ENCODE measurements around the gene ITPR1. TPM values are rescaled to one million over a fixed set of nuclear protein-coding genes. Genes with fewer than 3 reads are reported as not detected.

ITPR1 gene
- polyA plus RNA-seq, 1 of the 3 experiments (the other 2 are of a cell fraction), result 5.9 TPM

- TF ChIP-seq ZBTB33 (IDR thresholded peaks at IDR 0.05; ENCODE audit: borderline replicate concordance, low read depth) (no peak), IRF3 (IDR thresholded peaks at IDR 0.05; ENCODE audit: low read depth, low read length) (no peak), ELF1 (IDR thresholded peaks at IDR 0.05) (no peak), FOXJ3 (CRISPR knock-in tag; IDR thresholded peaks at IDR 0.05) (no peak), TCF12 (IDR thresholded peaks at IDR 0.05) (no peak), MEF2A (IDR thresholded peaks at IDR 0.05; ENCODE audit: borderline replicate concordance, low read depth) (no peak), EP300 (IDR thresholded peaks at IDR 0.05; ENCODE audit: borderline replicate concordance in 1 of 2, low read depth in 1 of 2, low read length in 1 of 2) (no peak), GABPA (IDR thresholded peaks at IDR 0.05; ENCODE audit: low read depth) (no peak)
Observed at GRCh38 chr3:4807381-4808280, 314.5 kb downstream of the ITPR1 start (continued).

DNA sequence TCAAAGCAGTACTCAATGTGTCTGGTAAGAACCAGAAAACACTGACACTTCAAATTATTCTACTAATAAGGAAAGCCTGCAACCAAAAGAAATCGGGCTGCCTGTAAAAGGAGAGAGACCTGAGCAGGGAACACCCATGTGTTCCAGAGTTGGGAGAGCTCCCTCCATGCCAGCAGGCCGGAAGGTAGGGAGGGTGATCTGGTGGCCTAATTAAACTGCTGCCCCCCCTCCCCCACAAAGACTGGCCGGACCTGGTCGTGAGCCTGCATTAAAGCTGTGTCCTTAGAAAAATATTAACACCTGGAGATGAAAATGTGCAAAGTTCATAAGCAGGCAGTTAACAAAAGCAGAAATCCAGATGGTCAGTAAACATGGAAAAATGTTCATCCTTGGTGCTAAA, 315.5 kb downstream of the ITPR1 start:
- no peak overlapping the region for H3K4me3 ChIP-seq (ENCODE audit: low read depth in 2 of 2, low read length in 1 of 2)
- no peaks in the 10 kb centered on the region for H4K20me1 ChIP-seq (ENCODE audit: insufficient read depth)
- DNase-seq, result no peak
- no peaks in the 10 kb centered on the region for H3F3A ChIP-seq (replicated peaks; ENCODE audit: insufficient read depth)
- no peak overlapping the region for H2AFZ ChIP-seq (ENCODE audit: low read depth)
- H3K36me3 ChIP-seq (replicated peaks in 1 of 2; ENCODE audit: control insufficient read depth in 1 of 2, insufficient read depth in 2 of 2, low read length in 1 of 2), result peaks cover 0 to 8% of the 10 kb centered on the region in 2 experiments
- H3K9ac ChIP-seq, result no peak overlapping the region
- H3K4me2 ChIP-seq, result no peak overlapping the region
- H3K9me3 ChIP-seq, result no peaks in the 10 kb centered on the region
- H3K27ac ChIP-seq (ENCODE audit: low read depth in 2 of 2, low read length in 1 of 2), result no peak overlapping the region; a peak in 1 of 4 replicates
- 92% methylated on average over 4 of the region's 4 CpGs for WGBS (ENCODE audit: low lambda C conversion rate)
- TF ChIP-seq NRF1 (IDR thresholded peaks at IDR 0.05; ENCODE audit: low read depth, low read length) (no peak), RAD21 (IDR thresholded peaks at IDR 0.05; ENCODE audit: low read length) (no peak), FOSL2 (IDR thresholded peaks at IDR 0.05; ENCODE audit: borderline replicate concordance, low read depth) (no peak), EZH2phosphoT487 (IDR thresholded peaks at IDR 0.05; ENCODE audit: borderline replicate concordance, low read depth) (no peak), NFIC (IDR thresholded peaks at IDR 0.05; ENCODE audit: borderline replicate concordance) (no peak), EP300 (IDR thresholded peaks at IDR 0.05; ENCODE audit: borderline replicate concordance in 1 of 2, low read depth in 1 of 2, low read length in 1 of 2) (no peak), CTCF (IDR thresholded peaks at IDR 0.05) (no peak), JUND (IDR thresholded peaks at IDR 0.05) (no peak), TCF12 (IDR thresholded peaks at IDR 0.05) (no peak), YY1 (IDR thresholded peaks at IDR 0.05; ENCODE audit: low read depth) (no peak), RXRA (IDR thresholded peaks at IDR 0.05; ENCODE audit: borderline replicate concordance, low read depth) (no peak), TEAD4 (IDR thresholded peaks at IDR 0.05; ENCODE audit: borderline replicate concordance, insufficient read depth) (no peak)
- H3K79me2 ChIP-seq (ENCODE audit: insufficient read depth), result no peaks in the 10 kb centered on the region
- no peaks in the 10 kb centered on the region for H3K9me2 ChIP-seq
- H3K4me1 ChIP-seq (ENCODE audit: control insufficient read depth in 1 of 2, insufficient read depth in 2 of 2, low read depth in 1 of 2, low read length in 1 of 2), result peaks cover 0 to 8% of the 10 kb centered on the region in 2 experiments; a peak in 1 of 4 replicates
- no peaks in the 10 kb centered on the region for H3K27me3 ChIP-seq (ENCODE audit: insufficient read depth)
- CTCF ChIA-PET, result no interaction called here
- POLR2A ChIA-PET, result no interaction called here

Measured in SK-N-SH (cell line).